HepG2 (cell line): ENCODE data around the gene CTPS2. TPM values are rescaled to one million over a fixed set of nuclear protein-coding genes. Genes with fewer than 3 reads are reported as not detected.

Experiments used
- ATAC-seq: fragments of 200-7000 bp; cut with Tn5 transposase; 3 replicates; pipeline ENCODE4 v1.9.1; 2020; ENCODE audit warnings: mild to moderate bottlenecking, moderate library complexity
- BruUV-seq: library from RNA; stranded (reverse); fragments of 400-500 nt; replicated peaks from 2 replicates; lab custom pipeline; 2021; lab: Mats Ljungman, UMichigan
- CTCF ChIA-PET: fragments of 300-600 bp; formaldehyde crosslinking; extraction: SDS; loops from one replicate; lab custom pipeline; 2021; ENCODE audit warnings: low total read pairs, inconsistent platforms, low intra/inter-chr PET ratio; lab: Yijun Ruan, JAX
- POLR2A ChIA-PET: fragments of 350-600 bp; sonication (Branson Sonifier 250); formaldehyde crosslinking; loops from one replicate; lab custom pipeline; 2020; ENCODE audit warnings: antibody characterized with exemption, inconsistent platforms; lab: Yijun Ruan, JAX
- DNase-seq: peaks from one replicate; pipeline ENCODE4 v3.0.0-alpha.2; 2015; ENCODE audit warnings: low spot score
- FAIRE-seq: peaks from 3 replicates; lab custom pipeline; 2011; peaks lifted over from hg19 to GRCh38; lab: Jason Lieb, UNC
- H2AFZ ChIP-seq: one replicate; pipeline ENCODE4 v1.6.1; 2011; ENCODE audit warnings: low read length, inconsistent platforms
- H3K27ac ChIP-seq: fragments of 300-600 bp; 3 replicates; pipeline ENCODE4 v1.8.0; 2011; ENCODE audit warnings: mixed run types, mild to moderate bottlenecking, mixed read lengths, low read length, inconsistent platforms; ENCODE audit not compliant: insufficient read depth; ENCODE audit errors: extremely low read length
- H3K27me3 ChIP-seq, 2 experiments: fragments of 200-600 bp in 1 of 2; 2 replicates in 1 of 2; 3 replicates in 1 of 2; pipeline versions ENCODE4 v1.6.0 to v1.8.0; 2011; ENCODE audit warnings: low read length in 2 of 2, mild to moderate bottlenecking in 2 of 2, moderate library complexity in 2 of 2, inconsistent platforms in 1 of 2; ENCODE audit not compliant: insufficient read depth in 2 of 2, control insufficient read depth in 1 of 2
- H3K36me3 ChIP-seq, 2 experiments: fragments of 200-600 bp in 1 of 2; replicated peaks in 1 of 2; 2 replicates in 1 of 2; 3 replicates in 1 of 2; pipeline versions ENCODE4 v1.5.1 to v1.8.0; 2011; ENCODE audit warnings: low read length in 2 of 2, inconsistent platforms in 1 of 2; ENCODE audit not compliant: insufficient read depth in 2 of 2, control insufficient read depth in 1 of 2
- H3K4me1 ChIP-seq: 2 replicates; pipeline ENCODE4 v1.5.1; 2012; ENCODE audit warnings: low read length, inconsistent platforms; ENCODE audit not compliant: insufficient read depth
- H3K4me2 ChIP-seq: 2 replicates; pipeline ENCODE4 v1.6.0; 2011; ENCODE audit warnings: low read depth, low read length, inconsistent platforms
- H3K4me3 ChIP-seq, 3 experiments: fragments of 200-600 bp in 1 of 3; sonication (generic), shearing (Covaris generic) in 1 of 3; replicated peaks in 1 of 3; 2 replicates each; pipeline ENCODE4 v1.5.1; 2011 to 2016; ENCODE audit warnings: low read length in 3 of 3, inconsistent platforms in 2 of 3, low read depth in 2 of 3, mild to moderate bottlenecking in 2 of 3, control low read depth in 1 of 3, mixed read lengths in 1 of 3; ENCODE audit not compliant: insufficient read depth in 1 of 3
- H3K79me2 ChIP-seq: one replicate; pipeline ENCODE4 v1.6.1; 2011; ENCODE audit warnings: low read length, inconsistent platforms; ENCODE audit not compliant: insufficient read depth
- H3K9ac ChIP-seq: 2 replicates; pipeline ENCODE4 v1.6.0; 2011; ENCODE audit warnings: mild to moderate bottlenecking, low read depth, low read length, inconsistent platforms; ENCODE audit not compliant: insufficient read depth
- H3K9me3 ChIP-seq: 2 replicates; pipeline ENCODE4 v1.5.1; 2012; ENCODE audit warnings: mild to moderate bottlenecking, low read length
- H4K20me1 ChIP-seq: 2 replicates; pipeline ENCODE4 v1.6.0; 2011; ENCODE audit warnings: inconsistent platforms, mild to moderate bottlenecking, low read length, moderate library complexity; ENCODE audit not compliant: insufficient read depth
- ELF1 ChIP-seq: sonication (generic); formaldehyde crosslinking; IDR thresholded peaks from 2 replicates; pipeline ENCODE4 v1.4.0; 2020; ENCODE audit warnings: missing genetic modification reagents
- HOXA9 ChIP-seq: sonication (generic); formaldehyde crosslinking; IDR thresholded peaks from 2 replicates; pipeline ENCODE4 v1.8.1; 2022; ENCODE audit warnings: missing genetic modification reagents, mild to moderate bottlenecking, moderate library complexity, borderline replicate concordance
- MED1 ChIP-seq: sonication (generic); formaldehyde crosslinking; IDR thresholded peaks from 2 replicates; pipeline ENCODE4 v1.4.0; 2020; ENCODE audit warnings: missing genetic modification reagents
- SMC3 ChIP-seq: IDR thresholded peaks from 2 replicates; pipeline ENCODE4 v1.6.1; 2011; ENCODE audit warnings: low read length, improper control_type of control experiment
- TOE1 ChIP-seq: sonication (generic); formaldehyde crosslinking; IDR thresholded peaks from 2 replicates; pipeline ENCODE4 v1.4.0; 2020; ENCODE audit warnings: mild to moderate bottlenecking, missing genetic modification reagents
- TOPORS ChIP-seq: sonication (generic); formaldehyde crosslinking; IDR thresholded peaks from 2 replicates; pipeline ENCODE4 v1.8.0; 2023; ENCODE audit warnings: mild to moderate bottlenecking, missing genetic modification reagents
- ZBTB8A ChIP-seq: sonication (generic); formaldehyde crosslinking; IDR thresholded peaks from 2 replicates; pipeline ENCODE4 v1.4.0; 2020; ENCODE audit warnings: mild to moderate bottlenecking, low read depth, missing genetic modification reagents, borderline replicate concordance
- ZNF121 ChIP-seq: sonication (generic); formaldehyde crosslinking; IDR thresholded peaks from 2 replicates; pipeline ENCODE4 v1.5.0; 2020; ENCODE audit warnings: mild to moderate bottlenecking, missing genetic modification reagents
- WGBS: methylation state at CpG from one replicate; pipeline ENCODE4 v1.1.6; 2017; ENCODE audit warnings: low lambda C conversion rate; 5-methylcytosine and 5-hydroxymethylcytosine counted together
- in situ Hi-C: cut with HindIII; loops from 2 replicates; pipeline ENCODE4 v1.10.0; 2017; ENCODE audit warnings: low pct_unique_long_range_greater_than_20kb; ENCODE audit not compliant: extremely low pct_ligation_motif_present
- intact Hi-C: fragments of 100-400 bp; cut with micrococcal nuclease; formaldehyde crosslinking; loops from one replicate; pipeline ENCODE4 v1.10.0; 2022; ENCODE audit not compliant: unreplicated experiment
- polyA plus RNA-seq, 8 experiments: library from polyadenylated mRNA; depleted of rRNA in 3 of 8; stranded (reverse) in 7 of 8; unstranded in 1 of 8; fragments of >200 nt; fragmentation: Illumina TruSeq in 4 of 8; extraction: Trizol in 4 of 8; gene quantifications; 2 replicates each; pipeline versions ENCODE4 v1.2.1 to v1.2.3, GENCODE V29; 2011 to 2016; ENCODE audit warnings: low read depth in 4 of 8, missing spikeins in 1 of 8, mixed read lengths in 1 of 8; ENCODE audit not compliant: insufficient read depth in 1 of 8
- total RNA-seq, 5 experiments: library from RNA; depleted of rRNA; stranded (reverse); fragments of >200 nt; fragmentation: Illumina TruSeq; extraction: Trizol; gene quantifications; 2 replicates each; pipeline ENCODE4 v1.2.3, GENCODE V29; 2016; ENCODE audit warnings: low read depth in 1 of 5
- TF ChIP-seq, protein P1 (sequence below), 2 experiments: sonication (generic) in 1 of 2; formaldehyde crosslinking in 1 of 2; IDR thresholded peaks; 2 replicates each; pipeline versions ENCODE4 v1.4.0 to v1.6.1; 2018 to 2020; ENCODE audit warnings: missing genetic modification reagents in 2 of 2, borderline replicate concordance in 1 of 2, low read depth in 1 of 2, mild to moderate bottlenecking in 1 of 2, missing biosample characterization in 1 of 2
- TF ChIP-seq, protein P2 (sequence below): sonication (generic); formaldehyde crosslinking; IDR thresholded peaks from 2 replicates; pipeline ENCODE4 v1.5.0; 2020; ENCODE audit warnings: mild to moderate bottlenecking, missing genetic modification reagents, borderline replicate concordance
- TF ChIP-seq, protein P3 (sequence below): IDR thresholded peaks from 2 replicates; pipeline ENCODE4 v1.6.1; 2016; ENCODE audit warnings: low read depth, borderline replicate concordance

Gene CTPS2
- total and polyA plus RNA-seq, 2 of the 13 experiments (the other 11 are each of a cell fraction or from before 2014, with no cell fraction given), result 10.3 to 26.1 TPM

DNA sequence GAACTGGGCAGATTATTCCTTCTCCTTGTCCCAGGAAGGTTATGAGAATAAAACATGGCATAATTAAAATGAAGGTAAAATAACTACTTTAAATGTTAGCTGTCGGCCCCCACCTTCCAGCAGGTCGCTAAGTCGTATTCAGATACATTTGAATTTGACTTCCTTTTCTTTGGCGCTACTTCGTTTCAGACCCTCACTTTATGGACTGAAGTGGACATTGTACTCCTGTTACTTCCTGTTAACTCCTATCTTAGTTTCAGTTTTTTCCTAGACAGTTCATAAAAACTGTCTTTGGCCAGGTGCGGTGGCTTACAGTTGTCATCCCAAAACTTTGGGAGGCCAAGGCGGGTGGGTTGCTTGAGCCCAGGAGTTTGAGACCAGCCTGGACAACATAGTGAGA, 12.6 kb upstream of the CTPS2 start:
- Histone ChIP-seq H3K9ac (no peak overlapping the region), H3K27ac (no peak overlapping the region), H3K4me3 (no peak overlapping the region), H3K4me1 (peaks cover 54% of the 10 kb centered on the region), H3K4me2 (0 out of 2 replicates have a peak overlapping the region, but pooled peaks have one; percentile 7), H3K36me3 (no peaks in the 10 kb centered on the region), H4K20me1 (no peaks in the 10 kb centered on the region), H3K79me2 (peaks cover 48% of the 10 kb centered on the region), H3K9me3 (no peaks in the 10 kb centered on the region), H3K27me3 (no peaks in the 10 kb centered on the region)
- ChIA-PET POLR2A (no interaction called here), CTCF (no interaction called here)
- 79% methylated on average over 7 of the region's 7 CpGs for WGBS
- no TSS peak for BruUV-seq
- intact Hi-C loops (no loop called here), in situ Hi-C loops (no loop called here)
- FAIRE-seq (no peak), ATAC-seq (no peak)
- TF ChIP-seq SMC3, result no peak
- TF ChIP-seq ZNF121, result 0 out of 2 replicates have a peak, but pooled peaks have one; percentile 20
- TF ChIP-seq, all 625 proteins: peak for 1
- no peak for DNase-seq
- H2AFZ ChIP-seq, result no peak overlapping the region

DNA sequence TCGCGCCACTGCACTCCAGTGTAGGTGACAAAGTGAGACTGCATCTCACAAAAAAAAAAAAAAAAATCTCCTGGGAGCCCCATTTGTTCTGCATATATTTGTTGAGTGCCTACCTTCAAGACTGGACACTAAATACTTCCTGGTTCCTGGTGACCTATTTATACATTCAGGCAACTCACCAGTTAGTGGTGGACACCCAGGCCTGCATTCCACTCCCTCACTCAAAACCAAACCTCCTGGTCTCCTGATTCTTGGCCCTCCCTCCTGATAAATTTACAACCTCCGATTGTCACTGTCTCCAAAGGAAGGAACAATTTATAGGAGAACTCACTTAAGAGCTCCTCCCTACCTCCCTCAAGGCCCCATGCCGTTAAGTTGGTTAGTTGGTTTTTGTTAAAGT, 10.0 kb upstream of the CTPS2 start:
- TF ChIP-seq TOE1, result no peak
- TF ChIP-seq, protein P1, sequence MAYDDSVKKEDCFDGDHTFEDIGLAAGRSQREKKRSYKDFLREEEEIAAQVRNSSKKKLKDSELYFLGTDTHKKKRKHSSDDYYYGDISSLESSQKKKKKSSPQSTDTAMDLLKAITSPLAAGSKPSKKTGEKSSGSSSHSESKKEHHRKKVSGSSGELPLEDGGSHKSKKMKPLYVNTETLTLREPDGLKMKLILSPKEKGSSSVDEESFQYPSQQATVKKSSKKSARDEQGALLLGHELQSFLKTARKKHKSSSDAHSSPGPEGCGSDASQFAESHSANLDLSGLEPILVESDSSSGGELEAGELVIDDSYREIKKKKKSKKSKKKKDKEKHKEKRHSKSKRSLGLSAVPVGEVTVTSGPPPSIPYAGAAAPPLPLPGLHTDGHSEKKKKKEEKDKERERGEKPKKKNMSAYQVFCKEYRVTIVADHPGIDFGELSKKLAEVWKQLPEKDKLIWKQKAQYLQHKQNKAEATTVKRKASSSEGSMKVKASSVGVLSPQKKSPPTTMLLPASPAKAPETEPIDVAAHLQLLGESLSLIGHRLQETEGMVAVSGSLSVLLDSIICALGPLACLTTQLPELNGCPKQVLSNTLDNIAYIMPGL (CRISPR knock-in tag; IDR thresholded peaks at IDR 0.05; ENCODE audit: borderline replicate concordance in 1 of 2, low read depth in 1 of 2), result no peak
- no peak for TF ChIP-seq HOXA9 (CRISPR knock-in tag)
- no peak for TF ChIP-seq ELF1 (CRISPR knock-in tag)
- TF ChIP-seq, protein P2, sequence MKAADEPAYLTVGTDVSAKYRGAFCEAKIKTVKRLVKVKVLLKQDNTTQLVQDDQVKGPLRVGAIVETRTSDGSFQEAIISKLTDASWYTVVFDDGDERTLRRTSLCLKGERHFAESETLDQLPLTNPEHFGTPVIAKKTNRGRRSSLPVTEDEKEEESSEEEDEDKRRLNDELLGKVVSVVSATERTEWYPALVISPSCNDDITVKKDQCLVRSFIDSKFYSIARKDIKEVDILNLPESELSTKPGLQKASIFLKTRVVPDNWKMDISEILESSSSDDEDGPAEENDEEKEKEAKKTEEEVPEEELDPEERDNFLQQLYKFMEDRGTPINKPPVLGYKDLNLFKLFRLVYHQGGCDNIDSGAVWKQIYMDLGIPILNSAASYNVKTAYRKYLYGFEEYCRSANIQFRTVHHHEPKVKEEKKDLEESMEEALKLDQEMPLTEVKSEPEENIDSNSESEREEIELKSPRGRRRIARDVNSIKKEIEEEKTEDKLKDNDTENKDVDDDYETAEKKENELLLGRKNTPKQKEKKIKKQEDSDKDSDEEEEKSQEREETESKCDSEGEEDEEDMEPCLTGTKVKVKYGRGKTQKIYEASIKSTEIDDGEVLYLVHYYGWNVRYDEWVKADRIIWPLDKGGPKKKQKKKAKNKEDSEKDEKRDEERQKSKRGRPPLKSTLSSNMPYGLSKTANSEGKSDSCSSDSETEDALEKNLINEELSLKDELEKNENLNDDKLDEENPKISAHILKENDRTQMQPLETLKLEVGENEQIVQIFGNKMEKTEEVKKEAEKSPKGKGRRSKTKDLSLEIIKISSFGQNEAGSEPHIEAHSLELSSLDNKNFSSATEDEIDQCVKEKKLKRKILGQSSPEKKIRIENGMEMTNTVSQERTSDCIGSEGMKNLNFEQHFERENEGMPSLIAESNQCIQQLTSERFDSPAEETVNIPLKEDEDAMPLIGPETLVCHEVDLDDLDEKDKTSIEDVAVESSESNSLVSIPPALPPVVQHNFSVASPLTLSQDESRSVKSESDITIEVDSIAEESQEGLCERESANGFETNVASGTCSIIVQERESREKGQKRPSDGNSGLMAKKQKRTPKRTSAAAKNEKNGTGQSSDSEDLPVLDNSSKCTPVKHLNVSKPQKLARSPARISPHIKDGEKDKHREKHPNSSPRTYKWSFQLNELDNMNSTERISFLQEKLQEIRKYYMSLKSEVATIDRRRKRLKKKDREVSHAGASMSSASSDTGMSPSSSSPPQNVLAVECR (CRISPR knock-in tag), result no peak
- TF ChIP-seq ZBTB8A (CRISPR knock-in tag), result no peak
- TF ChIP-seq, protein P3, sequence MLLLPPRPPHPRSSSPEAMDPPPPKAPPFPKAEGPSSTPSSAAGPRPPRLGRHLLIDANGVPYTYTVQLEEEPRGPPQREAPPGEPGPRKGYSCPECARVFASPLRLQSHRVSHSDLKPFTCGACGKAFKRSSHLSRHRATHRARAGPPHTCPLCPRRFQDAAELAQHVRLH (CRISPR knock-in tag), result no peak
- TF ChIP-seq TOPORS, result no peak
- no peak for TF ChIP-seq MED1 (CRISPR knock-in tag)
- Histone ChIP-seq H3K9me3 (no peaks in the 10 kb centered on the region), H3K9ac (no peak overlapping the region), H3K27me3 (no peaks in the 10 kb centered on the region; a peak in 1 of 5 replicates), H3K79me2 (peaks cover 48% of the 10 kb centered on the region), H3K36me3 (no peaks in the 10 kb centered on the region), H3K4me2 (0 out of 2 replicates have a peak overlapping the region, but pooled peaks have one; percentile 32), H3K4me1 (peaks cover 54% of the 10 kb centered on the region), H4K20me1 (no peaks in the 10 kb centered on the region), H2AFZ (no peak overlapping the region), H3K4me3 (no peak overlapping the region; a peak in 1 of 6 replicates), H3K27ac (no peak overlapping the region)
- DNase-seq (no peak), FAIRE-seq (no peak), ATAC-seq (no peak)
- CTCF ChIA-PET, result no interaction called here
- 81% methylated on average over 4 of the region's 4 CpGs for WGBS
- no TSS peak for BruUV-seq
- in situ Hi-C loops (no loop called here), intact Hi-C loops (no loop called here)
- POLR2A ChIA-PET, result interaction anchor here (1.2 to 1.4 kb wide), 3 partner anchors 9 to 49 kb away, joined by 3 read pairs; partner anchors contain the start of gene CTPS2
